ENCODE measurements around the gene CDC42SE2. TPM values are rescaled to one million over a fixed set of nuclear protein-coding genes. Genes with fewer than 3 reads are reported as not detected.
"Not testable (repeated sequence)": the region's sequence is repeated elsewhere in the genome, so short reads cannot be mapped to it uniquely, and the experiment has no call there.

CDC42SE2 gene
- total and polyA plus RNA-seq, 2 donors from 2014 or later, result 24.8 to 90.7 TPM

- intact Hi-C loops (cut with DNase I), result no loop called here
- Histone ChIP-seq H3K36me3 (ENCODE audit: control insufficient read depth in 2 of 3, insufficient read depth in 3 of 3, low read length in 3 of 3) (no peaks in the 10 kb centered on the region), H3K9me3 (ENCODE audit: control insufficient read depth in 2 of 3, insufficient read depth in 1 of 3, low read length in 3 of 3) (no peaks in the 10 kb centered on the region), H3K4me1 (ENCODE audit: control insufficient read depth in 2 of 3, insufficient read depth in 2 of 3, low read depth in 1 of 3, low read length in 3 of 3) (no peaks in the 10 kb centered on the region), H3K4me3 (ENCODE audit: low read length in 3 of 3) (no peak overlapping the region), H3K27me3 (ENCODE audit: control insufficient read depth, insufficient read depth, low read length) (no peaks in the 10 kb centered on the region), H3K9ac (ENCODE audit: low read length in 3 of 3) (no peak overlapping the region), H3K27ac (ENCODE audit: low read depth in 2 of 2, low read length in 2 of 2) (no peak overlapping the region)
- DNase-seq, result no peak
- TF ChIP-seq CTCF (IDR thresholded peaks at IDR 0.05; ENCODE audit: borderline replicate concordance, extremely low read depth, insufficient read depth), result no peak
- FAIRE-seq, result no peak
Measured at GRCh38 chr5:131328536-131329285, 64.9 kb downstream of the CDC42SE2 start.

GRCh38 chr5:131329286-131329560, 65.4 kb downstream of the CDC42SE2 start:
- intact Hi-C loops (cut with DNase I), result no loop called here
- DNase-seq (no peak), FAIRE-seq (no peak)
- Histone ChIP-seq H3K27ac (ENCODE audit: low read depth in 2 of 2, low read length in 2 of 2) (no peak overlapping the region), H3K27me3 (ENCODE audit: control insufficient read depth, insufficient read depth, low read length) (no peaks in the 10 kb centered on the region), H3K36me3 (ENCODE audit: control insufficient read depth in 2 of 3, insufficient read depth in 3 of 3, low read length in 3 of 3) (no peaks in the 10 kb centered on the region), H3K4me3 (ENCODE audit: low read length in 3 of 3) (no peak overlapping the region), H3K9ac (ENCODE audit: low read length in 3 of 3) (no peak overlapping the region), H3K9me3 (ENCODE audit: control insufficient read depth in 2 of 3, insufficient read depth in 1 of 3, low read length in 3 of 3) (no peaks in the 10 kb centered on the region), H3K4me1 (ENCODE audit: control insufficient read depth in 2 of 3, insufficient read depth in 2 of 3, low read depth in 1 of 3, low read length in 3 of 3) (no peaks in the 10 kb centered on the region)
- no peak for TF ChIP-seq CTCF (IDR thresholded peaks at IDR 0.05; ENCODE audit: borderline replicate concordance, extremely low read depth, insufficient read depth)

GRCh38 chr5:131330031-131330430, 66.2 kb downstream of the CDC42SE2 start:
- FAIRE-seq, result no peak

GRCh38 chr5:131335756-131336155, 71.9 kb downstream of the CDC42SE2 start:
- H3K9ac ChIP-seq (ENCODE audit: low read length in 3 of 3); FAIRE-seq; H3K9me3 ChIP-seq (ENCODE audit: control insufficient read depth in 2 of 3, insufficient read depth in 1 of 3, low read length in 3 of 3): not testable (repeated sequence)

More at GRCh38 chr5:131330031-131330430, 66.2 kb downstream of the CDC42SE2 start:
- Histone ChIP-seq H3K4me1 (ENCODE audit: control insufficient read depth in 2 of 3, insufficient read depth in 2 of 3, low read depth in 1 of 3, low read length in 3 of 3) (no peaks in the 10 kb centered on the region), H3K27ac (ENCODE audit: low read depth in 2 of 2, low read length in 2 of 2) (no peak overlapping the region), H3K27me3 (ENCODE audit: control insufficient read depth, insufficient read depth, low read length) (no peaks in the 10 kb centered on the region), H3K9me3 (ENCODE audit: control insufficient read depth in 2 of 3, insufficient read depth in 1 of 3, low read length in 3 of 3) (no peaks in the 10 kb centered on the region), H3K4me3 (ENCODE audit: low read length in 3 of 3) (no peak overlapping the region), H3K9ac (ENCODE audit: low read length in 3 of 3) (no peak overlapping the region), H3K36me3 (ENCODE audit: control insufficient read depth in 2 of 3, insufficient read depth in 3 of 3, low read length in 3 of 3) (no peaks in the 10 kb centered on the region)
- intact Hi-C loops (cut with DNase I), result no loop called here
- no peak for DNase-seq
- no peak for TF ChIP-seq CTCF (IDR thresholded peaks at IDR 0.05; ENCODE audit: borderline replicate concordance, extremely low read depth, insufficient read depth)

GRCh38 chr5:131336801-131337200, 72.9 kb downstream of the CDC42SE2 start:
- H3K27me3 ChIP-seq (ENCODE audit: control insufficient read depth, insufficient read depth, low read length); H3K9me3 ChIP-seq (ENCODE audit: control insufficient read depth in 2 of 3, insufficient read depth in 1 of 3, low read length in 3 of 3); H3K4me1 ChIP-seq (ENCODE audit: control insufficient read depth in 2 of 3, insufficient read depth in 2 of 3, low read depth in 1 of 3, low read length in 3 of 3); DNase-seq; intact Hi-C loops (cut with DNase I); H3K27ac ChIP-seq (ENCODE audit: low read depth in 2 of 2, low read length in 2 of 2); H3K9ac ChIP-seq (ENCODE audit: low read length in 3 of 3); H3K4me3 ChIP-seq (ENCODE audit: low read length in 3 of 3); H3K36me3 ChIP-seq (ENCODE audit: control insufficient read depth in 2 of 3, insufficient read depth in 3 of 3, low read length in 3 of 3); FAIRE-seq: not testable (repeated sequence)

More at GRCh38 chr5:131335756-131336155, 71.9 kb downstream of the CDC42SE2 start:
- H3K27ac ChIP-seq (ENCODE audit: low read depth in 2 of 2, low read length in 2 of 2); intact Hi-C loops (cut with DNase I); H3K4me1 ChIP-seq (ENCODE audit: control insufficient read depth in 2 of 3, insufficient read depth in 2 of 3, low read depth in 1 of 3, low read length in 3 of 3); DNase-seq; H3K36me3 ChIP-seq (ENCODE audit: control insufficient read depth in 2 of 3, insufficient read depth in 3 of 3, low read length in 3 of 3); H3K4me3 ChIP-seq (ENCODE audit: low read length in 3 of 3); H3K27me3 ChIP-seq (ENCODE audit: control insufficient read depth, insufficient read depth, low read length): not testable (repeated sequence)

GRCh38 chr5:131337240-131338050, 73.6 kb downstream of the CDC42SE2 start:
- H3K9ac ChIP-seq (ENCODE audit: low read length in 3 of 3); intact Hi-C loops (cut with DNase I); H3K4me3 ChIP-seq (ENCODE audit: low read length in 3 of 3); H3K9me3 ChIP-seq (ENCODE audit: control insufficient read depth in 2 of 3, insufficient read depth in 1 of 3, low read length in 3 of 3); FAIRE-seq; DNase-seq; H3K27ac ChIP-seq (ENCODE audit: low read depth in 2 of 2, low read length in 2 of 2); H3K36me3 ChIP-seq (ENCODE audit: control insufficient read depth in 2 of 3, insufficient read depth in 3 of 3, low read length in 3 of 3); H3K27me3 ChIP-seq (ENCODE audit: control insufficient read depth, insufficient read depth, low read length); H3K4me1 ChIP-seq (ENCODE audit: control insufficient read depth in 2 of 3, insufficient read depth in 2 of 3, low read depth in 1 of 3, low read length in 3 of 3): not testable (repeated sequence)

Data from kidney (tissue), 14 donors.